Effector CD4-positive, alpha-beta T cell (primary cell): ENCODE results near the gene AKT1S1.

Source experiments
- DNase-seq: peaks from one replicate; pipeline ENCODE4 v3.0.0-alpha.2; 2020

The AKT1S1 gene

GRCh38 chr19:49852631-49853126 is 24.5 kb downstream of the AKT1S1 start:
- DNase-seq, result no peak

GRCh38 chr19:49851456-49852259 is 25.5 kb downstream of the AKT1S1 start:
- DNase-seq, result peak; percentile 24

- peak; percentile 82 for DNase-seq
Observed at GRCh38 chr19:49850487-49851342, 26.4 kb downstream of the AKT1S1 start, which contains the start of gene PTOV1. Gene PTOV1, plus strand, starts transcription at chr19:49851159.

- DNase-seq, result no peak
Observed at GRCh38 chr19:49850221-49850486, 27.0 kb downstream of the AKT1S1 start.

GRCh38 chr19:49849433-49850220 is 27.5 kb downstream of the AKT1S1 start:
- DNase-seq, result no peak

GRCh38 chr19:49848938-49849337 is 28.2 kb downstream of the AKT1S1 start:
- no peak for DNase-seq

- DNase-seq, result no peak
Observed at GRCh38 chr19:49847731-49848696, 29.1 kb downstream of the AKT1S1 start.

- no peak for DNase-seq
Observed at GRCh38 chr19:49846408-49846807, 30.7 kb downstream of the AKT1S1 start.

- DNase-seq, result no peak
Observed at GRCh38 chr19:49845414-49845813, 31.7 kb downstream of the AKT1S1 start.

GRCh38 chr19:49844138-49845095 is 32.7 kb downstream of the AKT1S1 start:
- DNase-seq, result no peak

GRCh38 chr19:49843265-49843664 is 33.9 kb downstream of the AKT1S1 start:
- no peak for DNase-seq

GRCh38 chr19:49840736-49841249 is 36.4 kb downstream of the AKT1S1 start:
- no peak for DNase-seq

GRCh38 chr19:49840321-49840720 is 36.8 kb downstream of the AKT1S1 start:
- DNase-seq, result no peak

GRCh38 chr19:49839713-49840112 is 37.4 kb downstream of the AKT1S1 start:
- DNase-seq, result no peak

- no peak for DNase-seq
Observed at GRCh38 chr19:49838885-49839588, 38.1 kb downstream of the AKT1S1 start.

- DNase-seq, result no peak
Observed at GRCh38 chr19:49837425-49837824, 39.7 kb downstream of the AKT1S1 start.

GRCh38 chr19:49837009-49837310 is 40.2 kb downstream of the AKT1S1 start:
- DNase-seq, result no peak

- no peak for DNase-seq
Observed at GRCh38 chr19:49836176-49837008, 40.8 kb downstream of the AKT1S1 start.

GRCh38 chr19:49835562-49835961 is 41.6 kb downstream of the AKT1S1 start:
- no peak for DNase-seq
